Rectal smooth muscle tissue (tissue), 1 donor: ENCODE data around the gene CECR2.

Source experiments
- H3K27ac ChIP-seq: one replicate; pipeline ENCODE4 v1.7.0; 2013; ENCODE audit warnings: low read depth, low read length, inconsistent platforms
- H3K27me3 ChIP-seq: one replicate; pipeline ENCODE4 v1.7.0; 2013; ENCODE audit warnings: low read length; ENCODE audit not compliant: control insufficient read depth, insufficient read depth
- H3K36me3 ChIP-seq: one replicate; pipeline ENCODE4 v1.7.0; 2013; ENCODE audit warnings: low read length; ENCODE audit not compliant: control insufficient read depth, insufficient read depth
- H3K4me1 ChIP-seq: one replicate; pipeline ENCODE4 v1.7.0; 2013; ENCODE audit warnings: low read length; ENCODE audit not compliant: control insufficient read depth, insufficient read depth
- H3K4me3 ChIP-seq: one replicate; pipeline ENCODE4 v1.7.0; 2013; ENCODE audit warnings: low read length
- H3K9ac ChIP-seq: one replicate; pipeline ENCODE4 v1.7.0; 2013; ENCODE audit warnings: low read length

Gene CECR2

DNA sequence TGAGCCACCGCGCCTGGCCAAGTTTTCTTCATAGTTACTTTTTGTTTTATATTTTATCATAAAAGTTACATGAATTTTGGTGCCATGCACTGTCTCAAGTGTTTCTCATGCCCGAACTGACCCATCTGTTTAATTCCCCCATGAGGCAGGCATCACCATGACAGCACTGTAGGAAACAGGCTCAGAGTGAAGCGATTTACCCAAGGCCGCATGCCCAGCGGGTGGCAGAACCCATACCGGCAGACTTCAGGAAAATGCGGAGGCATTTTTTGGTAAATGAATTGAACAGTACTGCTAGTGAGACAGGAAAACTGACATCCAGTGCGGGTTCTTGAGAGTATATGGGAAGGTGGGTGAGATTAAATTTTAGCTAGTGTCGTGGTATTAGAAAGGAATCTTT, 19.0 kb downstream of the CECR2 start:
- Histone ChIP-seq H3K4me3 (no peak overlapping the region), H3K9ac (no peak overlapping the region), H3K27ac (no peak overlapping the region), H3K36me3 (no peaks in the 10 kb centered on the region), H3K27me3 (no peaks in the 10 kb centered on the region), H3K4me1 (no peaks in the 10 kb centered on the region)

- Histone ChIP-seq H3K9ac (no peak overlapping the region), H3K36me3 (no peaks in the 10 kb centered on the region), H3K4me1 (no peaks in the 10 kb centered on the region), H3K27ac (no peak overlapping the region), H3K4me3 (no peak overlapping the region), H3K27me3 (no peaks in the 10 kb centered on the region)
Measured at GRCh38 chr22:17390087-17390486, 20.8 kb downstream of the CECR2 start.

- Histone ChIP-seq H3K9ac (no peak overlapping the region), H3K27ac (no peak overlapping the region), H3K4me3 (no peak overlapping the region), H3K27me3 (no peaks in the 10 kb centered on the region), H3K4me1 (no peaks in the 10 kb centered on the region), H3K36me3 (no peaks in the 10 kb centered on the region)
Measured at GRCh38 chr22:17396516-17396915, 27.3 kb downstream of the CECR2 start.

DNA sequence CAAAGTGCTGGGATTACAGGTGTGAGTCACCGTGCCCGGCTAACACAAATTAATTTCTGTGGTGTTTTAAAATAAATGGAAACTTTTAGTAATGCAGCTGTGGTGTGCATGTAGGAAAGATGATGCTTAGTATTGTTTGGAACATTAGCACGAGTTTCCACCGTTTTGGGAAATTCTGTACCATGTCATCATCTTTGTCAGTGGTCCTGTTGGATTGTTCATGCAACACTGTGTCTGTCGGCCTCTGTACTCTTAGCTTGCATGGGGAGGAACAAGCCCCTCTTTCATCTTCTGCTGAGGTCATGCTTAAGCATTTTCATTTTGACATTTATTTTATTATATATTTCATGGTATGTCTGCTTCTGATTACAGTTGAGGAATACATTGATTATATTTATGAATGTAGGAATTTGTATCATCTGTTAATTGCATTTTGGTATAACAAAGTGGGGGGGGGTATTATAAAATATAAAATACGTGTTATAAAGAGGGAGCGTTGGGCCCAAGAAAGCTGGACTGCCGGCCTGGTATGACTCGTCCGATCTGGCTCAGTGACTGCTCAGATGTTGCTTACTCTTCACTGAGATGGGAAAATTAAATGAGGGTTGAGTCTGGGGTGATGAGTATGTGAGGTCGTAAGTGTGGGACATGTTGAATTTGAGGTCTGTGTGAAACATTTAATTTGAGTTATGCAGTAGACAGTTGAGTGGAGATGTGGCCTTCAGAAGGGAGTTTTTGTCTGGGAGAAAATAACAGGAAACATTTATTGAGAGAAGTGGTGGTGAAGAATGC, 28.7 kb downstream of the CECR2 start:
- H3K36me3 ChIP-seq, result no peaks in the 10 kb centered on the region
- H3K27ac ChIP-seq, result no peak overlapping the region
- H3K4me1 ChIP-seq, result no peaks in the 10 kb centered on the region
- no peak overlapping the region for H3K9ac ChIP-seq
- no peak overlapping the region for H3K4me3 ChIP-seq
- no peaks in the 10 kb centered on the region for H3K27me3 ChIP-seq

- Histone ChIP-seq H3K4me3 (no peak overlapping the region), H3K27ac (no peak overlapping the region), H3K27me3 (no peaks in the 10 kb centered on the region), H3K9ac (no peak overlapping the region), H3K36me3 (no peaks in the 10 kb centered on the region), H3K4me1 (no peaks in the 10 kb centered on the region)
Measured at GRCh38 chr22:17400305-17400704, 31.0 kb downstream of the CECR2 start.

DNA sequence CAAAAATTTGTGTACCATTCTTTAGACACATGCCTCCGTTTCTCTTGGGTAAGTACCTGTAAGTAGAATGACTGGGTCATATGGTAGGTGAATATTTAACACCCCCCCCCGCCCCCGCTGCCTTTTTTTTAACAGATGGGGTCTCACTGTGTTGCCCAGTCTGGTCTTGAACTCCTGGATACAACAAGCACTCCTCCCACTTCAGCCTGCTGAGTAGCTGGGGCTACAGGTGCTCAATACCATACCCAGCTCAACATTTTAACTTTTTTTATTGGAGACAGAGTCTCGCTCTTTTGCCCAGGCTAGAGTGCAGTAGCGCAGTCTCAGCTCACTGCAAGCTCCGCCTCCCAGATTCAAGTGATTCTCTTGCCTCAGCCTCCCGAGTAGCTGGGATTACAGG, 32.5 kb downstream of the CECR2 start:
- no peak overlapping the region for H3K9ac ChIP-seq
- H3K36me3 ChIP-seq, result no peaks in the 10 kb centered on the region
- H3K27me3 ChIP-seq, result no peaks in the 10 kb centered on the region
- no peaks in the 10 kb centered on the region for H3K4me1 ChIP-seq
- H3K27ac ChIP-seq, result no peak overlapping the region
- H3K4me3 ChIP-seq, result no peak overlapping the region

- Histone ChIP-seq H3K9ac (no peak overlapping the region), H3K36me3 (no peaks in the 10 kb centered on the region), H3K27ac (no peak overlapping the region), H3K27me3 (no peaks in the 10 kb centered on the region), H3K4me1 (no peaks in the 10 kb centered on the region), H3K4me3 (no peak overlapping the region)
Measured at GRCh38 chr22:17402293-17402692, 33.0 kb downstream of the CECR2 start.

GRCh38 chr22:17403906-17404305, 34.6 kb downstream of the CECR2 start:
- Histone ChIP-seq H3K27ac (no peak overlapping the region), H3K36me3 (no peaks in the 10 kb centered on the region), H3K27me3 (no peaks in the 10 kb centered on the region), H3K4me1 (no peaks in the 10 kb centered on the region), H3K9ac (no peak overlapping the region), H3K4me3 (no peak overlapping the region)

- Histone ChIP-seq H3K36me3 (no peaks in the 10 kb centered on the region), H3K27ac (no peak overlapping the region)
Measured at GRCh38 chr22:17407643-17408042, 38.4 kb downstream of the CECR2 start.

GRCh38 chr22:17410576-17410975, 41.3 kb downstream of the CECR2 start:
- Histone ChIP-seq H3K4me3 (no peak overlapping the region), H3K9ac (no peak overlapping the region), H3K36me3 (no peaks in the 10 kb centered on the region), H3K27me3 (no peaks in the 10 kb centered on the region), H3K4me1 (no peaks in the 10 kb centered on the region), H3K27ac (no peak overlapping the region)

More at GRCh38 chr22:17407643-17408042, 38.4 kb downstream of the CECR2 start:
- H3K27me3 ChIP-seq, result no peaks in the 10 kb centered on the region
- no peak overlapping the region for H3K9ac ChIP-seq
- H3K4me1 ChIP-seq, result no peaks in the 10 kb centered on the region
- no peak overlapping the region for H3K4me3 ChIP-seq

DNA sequence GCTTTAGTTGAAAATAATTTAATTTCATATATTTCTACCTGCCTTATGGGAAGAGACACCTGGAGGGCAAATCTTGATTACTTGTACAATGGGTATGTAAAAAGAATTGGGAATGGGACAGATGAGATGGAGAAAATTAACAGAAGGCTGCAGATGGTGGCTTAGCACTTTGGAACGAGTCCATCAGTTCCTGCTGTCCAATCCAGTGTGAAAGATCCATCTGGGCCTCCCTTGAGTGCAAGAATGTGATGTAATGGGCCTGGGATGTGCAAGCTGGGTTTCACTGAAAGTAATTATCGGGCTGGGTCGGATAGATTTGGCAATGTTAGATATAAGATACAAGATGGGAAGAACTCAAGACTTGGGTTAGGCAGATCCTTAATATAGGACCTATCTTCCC, 42.0 kb downstream of the CECR2 start:
- H3K4me1 ChIP-seq, result no peaks in the 10 kb centered on the region
- H3K4me3 ChIP-seq, result no peak overlapping the region
- H3K36me3 ChIP-seq, result no peaks in the 10 kb centered on the region
- no peak overlapping the region for H3K27ac ChIP-seq
- no peak overlapping the region for H3K9ac ChIP-seq
- H3K27me3 ChIP-seq, result no peaks in the 10 kb centered on the region

- Histone ChIP-seq H3K36me3 (no peaks in the 10 kb centered on the region), H3K4me3 (no peak overlapping the region), H3K4me1 (no peaks in the 10 kb centered on the region), H3K9ac (no peak overlapping the region), H3K27ac (no peak overlapping the region), H3K27me3 (no peaks in the 10 kb centered on the region)
Measured at GRCh38 chr22:17412232-17412631, 43.0 kb downstream of the CECR2 start.

DNA sequence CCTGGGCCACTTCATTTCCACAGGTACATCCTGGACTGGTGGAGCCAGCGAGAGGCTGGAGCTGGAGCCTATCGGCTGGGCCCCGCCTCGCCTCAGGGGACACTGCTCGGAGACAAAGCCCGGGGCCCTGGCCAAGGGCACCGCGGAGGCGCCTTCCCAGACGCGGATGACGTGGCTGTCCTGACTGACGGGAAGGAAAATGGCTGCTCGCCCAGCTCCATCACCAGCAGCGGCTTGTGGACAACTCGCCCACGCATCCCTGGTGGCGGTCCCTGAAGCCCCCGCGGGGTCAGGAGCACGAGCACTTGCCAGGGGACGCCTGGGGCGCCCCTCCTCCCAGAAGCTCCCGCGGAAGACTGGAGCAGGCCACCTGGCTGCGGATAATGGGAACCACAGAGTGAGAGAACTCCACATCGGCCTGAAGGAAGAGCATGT, 49.6 kb downstream of the CECR2 start:
- H3K36me3 ChIP-seq, result no peaks in the 10 kb centered on the region

More for the DNA sequence above, 49.6 kb downstream of the CECR2 start:
- no peak overlapping the region for H3K4me3 ChIP-seq
- no peaks in the 10 kb centered on the region for H3K4me1 ChIP-seq
- no peak overlapping the region for H3K9ac ChIP-seq
- H3K27me3 ChIP-seq, result no peaks in the 10 kb centered on the region
- H3K27ac ChIP-seq, result no peak overlapping the region
